Muscle of arm (tissue), 12 donors: ENCODE data around the gene SLC28A1. TPM values are rescaled to one million over a fixed set of nuclear protein-coding genes. Genes with fewer than 3 reads are reported as not detected.
A peak's percentile ranks its signal among the peaks of the same experiment; 100 is the strongest.

ENCODE experiments used
- DNase-seq: peaks from one replicate; pipeline ENCODE4 v3.0.0-alpha.2; 2013
- polyA plus RNA-seq, 12 donors: library from polyadenylated mRNA; unstranded; fragments of 120-200 nt; gene quantifications; one replicate each; pipeline ENCODE4 v1.2.1, GENCODE V29; 2013; ENCODE audit not compliant: insufficient read length in 12 of 12

Gene SLC28A1
- polyA plus RNA-seq, 12 donors = 0.12 to 0.57 (median 0.24) TPM; not detected in 2

- DNase-seq = no peak
These were observed 54.3 kb downstream of the SLC28A1 start for GRCh38 chr15:84938726-84939125.

GRCh38 chr15:84940399-84940798, 55.9 kb downstream of the SLC28A1 start:
- DNase-seq = no peak

- DNase-seq = no peak
These were observed 58.0 kb downstream of the SLC28A1 start for GRCh38 chr15:84942456-84942855.

- DNase-seq = no peak
These were observed 59.8 kb downstream of the SLC28A1 start for GRCh38 chr15:84944311-84944710.

- no peak for DNase-seq
These were observed 60.4 kb downstream of the SLC28A1 start for GRCh38 chr15:84944861-84945260.

GRCh38 chr15:84946772-84947489, 62.5 kb downstream of the SLC28A1 start:
- DNase-seq = no peak

- peak; percentile 20 for DNase-seq
These were observed 63.7 kb downstream of the SLC28A1 start for GRCh38 chr15:84947947-84948830.

- DNase-seq = no peak
These were observed 64.6 kb downstream of the SLC28A1 start for GRCh38 chr15:84949043-84949442.

GRCh38 chr15:84949845-84950569, 65.5 kb downstream of the SLC28A1 start:
- no peak for DNase-seq

- no peak for DNase-seq
These were observed 66.2 kb downstream of the SLC28A1 start for GRCh38 chr15:84950570-84951111.

- no peak for DNase-seq
These were observed 67.3 kb downstream of the SLC28A1 start for GRCh38 chr15:84951736-84952135.

GRCh38 chr15:84953136-84953535, 68.7 kb downstream of the SLC28A1 start:
- DNase-seq = no peak

- DNase-seq = no peak
These were observed 69.3 kb downstream of the SLC28A1 start for GRCh38 chr15:84953726-84954125.

GRCh38 chr15:84955089-84955848, 70.8 kb downstream of the SLC28A1 start:
- peak; percentile 65 for DNase-seq

GRCh38 chr15:84956199-84956598, 71.7 kb downstream of the SLC28A1 start:
- no peak for DNase-seq

GRCh38 chr15:84960391-84961113, 76.1 kb downstream of the SLC28A1 start:
- DNase-seq = no peak

GRCh38 chr15:84961114-84961452, 76.6 kb downstream of the SLC28A1 start:
- no peak for DNase-seq

GRCh38 chr15:84961707-84962106, 77.2 kb downstream of the SLC28A1 start:
- DNase-seq = no peak

- no peak for DNase-seq
These were observed 78.5 kb downstream of the SLC28A1 start for GRCh38 chr15:84962955-84963354.

- DNase-seq = no peak
These were observed 82.9 kb downstream of the SLC28A1 start for GRCh38 chr15:84967380-84967779.

GRCh38 chr15:84968301-84968700, 83.8 kb downstream of the SLC28A1 start:
- no peak for DNase-seq
